PC-3 (cell line): Measurements from ENCODE around the gene HSPB9.

Experiments used
- EZH2 ChIP-seq: fragments of 300-600 bp; sonication (generic); IDR thresholded peaks from one replicate; pipeline ENCODE4 v1.6.1; 2017; ENCODE audit warnings: antibody characterized with exemption, mild to moderate bottlenecking, low read length; ENCODE audit not compliant: unreplicated experiment
- EZH2phosphoT487 ChIP-seq: fragments of 300-600 bp; sonication (generic); IDR thresholded peaks from 2 replicates; pipeline ENCODE4 v1.6.1; 2018; ENCODE audit warnings: mild to moderate bottlenecking, antibody characterized with exemption, low read length, borderline replicate concordance
- TF ChIP-seq, protein P1 (sequence below): fragments of 300-600 bp; sonication (generic); conservative IDR thresholded peaks from 2 replicates; pipeline ENCODE4 v1.5.1; 2017; ENCODE audit warnings: antibody characterized with exemption, low read depth, mild to moderate bottlenecking, low read length

DNA sequence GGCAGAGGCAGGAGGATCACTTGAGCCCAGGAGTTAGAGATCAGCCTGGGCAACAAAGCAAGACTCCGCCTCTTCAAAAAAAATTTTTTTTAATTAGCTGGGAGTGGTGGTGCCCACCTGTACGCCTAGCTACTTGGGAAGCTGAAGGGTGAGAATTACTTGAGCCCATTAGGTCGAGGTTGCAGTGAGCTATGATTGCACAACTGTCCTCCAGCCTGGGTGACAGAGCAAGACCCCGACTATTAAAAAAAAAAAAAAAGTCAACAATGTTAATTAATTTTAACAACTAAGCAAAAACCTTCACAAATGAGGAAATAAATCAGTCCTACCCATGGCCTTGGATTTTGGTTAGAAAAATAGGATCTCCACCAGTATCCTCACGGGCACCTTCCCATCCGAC, 15.5 kb upstream of the HSPB9 start:
- TF ChIP-seq, protein P1, sequence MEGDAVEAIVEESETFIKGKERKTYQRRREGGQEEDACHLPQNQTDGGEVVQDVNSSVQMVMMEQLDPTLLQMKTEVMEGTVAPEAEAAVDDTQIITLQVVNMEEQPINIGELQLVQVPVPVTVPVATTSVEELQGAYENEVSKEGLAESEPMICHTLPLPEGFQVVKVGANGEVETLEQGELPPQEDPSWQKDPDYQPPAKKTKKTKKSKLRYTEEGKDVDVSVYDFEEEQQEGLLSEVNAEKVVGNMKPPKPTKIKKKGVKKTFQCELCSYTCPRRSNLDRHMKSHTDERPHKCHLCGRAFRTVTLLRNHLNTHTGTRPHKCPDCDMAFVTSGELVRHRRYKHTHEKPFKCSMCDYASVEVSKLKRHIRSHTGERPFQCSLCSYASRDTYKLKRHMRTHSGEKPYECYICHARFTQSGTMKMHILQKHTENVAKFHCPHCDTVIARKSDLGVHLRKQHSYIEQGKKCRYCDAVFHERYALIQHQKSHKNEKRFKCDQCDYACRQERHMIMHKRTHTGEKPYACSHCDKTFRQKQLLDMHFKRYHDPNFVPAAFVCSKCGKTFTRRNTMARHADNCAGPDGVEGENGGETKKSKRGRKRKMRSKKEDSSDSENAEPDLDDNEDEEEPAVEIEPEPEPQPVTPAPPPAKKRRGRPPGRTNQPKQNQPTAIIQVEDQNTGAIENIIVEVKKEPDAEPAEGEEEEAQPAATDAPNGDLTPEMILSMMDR = no peak
- TF ChIP-seq EZH2 (no peak), EZH2phosphoT487 (no peak)
